Mesenchymal stem cell (in vitro differentiated cells and primary cell): ENCODE data around the gene SAP25.

Experiments used
- DNase-seq: peaks from one replicate; pipeline ENCODE4 v3.0.0-alpha.2; 2013
- H2AFZ ChIP-seq: one replicate; pipeline ENCODE4 v1.6.1; 2013; ENCODE audit warnings: low read depth, mild to moderate bottlenecking, control low read depth, inconsistent platforms, low read length, moderate library complexity
- H2AK5ac ChIP-seq: 2 replicates; pipeline ENCODE4 v1.6.1; 2013; ENCODE audit warnings: low read length, moderate library complexity, mild to moderate bottlenecking, inconsistent platforms; ENCODE audit not compliant: severe bottlenecking
- H2BK120ac ChIP-seq: one replicate; pipeline ENCODE4 v1.6.1; 2013; ENCODE audit warnings: low read depth, mild to moderate bottlenecking, inconsistent platforms, low read length, moderate library complexity
- H2BK12ac ChIP-seq, 2 experiments: one replicate each; pipeline ENCODE4 v1.6.1; 2013; ENCODE audit warnings: inconsistent platforms in 2 of 2, low read length in 2 of 2, mild to moderate bottlenecking in 2 of 2, moderate library complexity in 2 of 2, control low read depth in 1 of 2
- H2BK15ac ChIP-seq: one replicate; pipeline ENCODE4 v1.6.1; 2013; ENCODE audit warnings: mild to moderate bottlenecking, low read depth, inconsistent platforms; ENCODE audit not compliant: poor library complexity, severe bottlenecking
- H2BK5ac ChIP-seq: 2 replicates; pipeline ENCODE4 v1.6.1; 2013; ENCODE audit warnings: low read depth, mild to moderate bottlenecking, low read length, control low read depth, inconsistent platforms; ENCODE audit not compliant: poor library complexity, severe bottlenecking
- H3K14ac ChIP-seq, 2 experiments: one replicate each; pipeline ENCODE4 v1.6.1; 2013; ENCODE audit warnings: inconsistent platforms in 2 of 2, low read length in 2 of 2, control low read depth in 1 of 2, mild to moderate bottlenecking in 1 of 2, moderate library complexity in 1 of 2
- H3K18ac ChIP-seq, 2 experiments: one replicate each; pipeline ENCODE4 v1.6.1; 2013; ENCODE audit warnings: inconsistent platforms in 2 of 2, low read length in 2 of 2, control low read depth in 1 of 2, low read depth in 1 of 2, mild to moderate bottlenecking in 1 of 2
- H3K23ac ChIP-seq, 2 experiments: one replicate each; pipeline ENCODE4 v1.6.1; 2013; ENCODE audit warnings: inconsistent platforms in 2 of 2, low read length in 2 of 2, mild to moderate bottlenecking in 2 of 2, moderate library complexity in 2 of 2, control low read depth in 1 of 2
- H3K27ac ChIP-seq: 2 replicates; pipeline ENCODE4 v1.5.1; 2013; ENCODE audit warnings: mild to moderate bottlenecking, moderate library complexity, low read length, control low read depth, inconsistent platforms; ENCODE audit not compliant: poor library complexity, severe bottlenecking
- H3K27me3 ChIP-seq, 2 experiments: 2 replicates each; pipeline versions ENCODE4 v1.6.1 to v1.7.0; 2013; ENCODE audit warnings: low read length in 2 of 2, mild to moderate bottlenecking in 2 of 2, moderate library complexity in 2 of 2, control low read depth in 1 of 2, inconsistent platforms in 1 of 2; ENCODE audit not compliant: control insufficient read depth in 1 of 2, insufficient read depth in 1 of 2
- H3K36me3 ChIP-seq, 2 experiments: 2 replicates each; pipeline versions ENCODE4 v1.6.1 to v1.7.0; 2013; ENCODE audit warnings: low read length in 2 of 2, control low read depth in 1 of 2, inconsistent platforms in 1 of 2, low read depth in 1 of 2, mild to moderate bottlenecking in 1 of 2; ENCODE audit not compliant: insufficient read depth in 2 of 2, control insufficient read depth in 1 of 2
- H3K4ac ChIP-seq, 2 experiments: one replicate each; pipeline ENCODE4 v1.6.1; 2013; ENCODE audit warnings: inconsistent platforms in 2 of 2, low read length in 2 of 2, mild to moderate bottlenecking in 2 of 2, moderate library complexity in 2 of 2, control low read depth in 1 of 2, low read depth in 1 of 2
- H3K4me1 ChIP-seq: 2 replicates; pipeline ENCODE4 v1.6.1; 2013; ENCODE audit warnings: low read depth, low read length, control low read depth; ENCODE audit not compliant: control insufficient read depth, insufficient read depth
- H3K4me2 ChIP-seq: 2 replicates; pipeline ENCODE4 v1.6.1; 2013; ENCODE audit warnings: low read length, mild to moderate bottlenecking, inconsistent platforms; ENCODE audit not compliant: poor library complexity, severe bottlenecking
- H3K4me3 ChIP-seq, 2 experiments: 2 replicates each; pipeline versions ENCODE4 v1.5.1 to v1.7.0; 2013; ENCODE audit warnings: low read length in 2 of 2, mild to moderate bottlenecking in 2 of 2, control low read depth in 1 of 2, low read depth in 1 of 2; ENCODE audit not compliant: insufficient read depth in 1 of 2
- H3K79me1 ChIP-seq: replicated peaks from 2 replicates; pipeline ENCODE4 v1.6.1; 2013; ENCODE audit warnings: mild to moderate bottlenecking, control low read depth, low read length, inconsistent platforms; ENCODE audit not compliant: poor library complexity, severe bottlenecking
- H3K9ac ChIP-seq: 2 replicates; pipeline ENCODE4 v1.7.0; 2013; ENCODE audit warnings: mild to moderate bottlenecking, low read length, moderate library complexity
- H3K9me3 ChIP-seq: 2 replicates; pipeline ENCODE4 v1.7.0; 2013; ENCODE audit warnings: mild to moderate bottlenecking, low read length; ENCODE audit not compliant: control insufficient read depth
- H4K8ac ChIP-seq: one replicate; pipeline ENCODE4 v1.6.1; 2013; ENCODE audit warnings: inconsistent platforms, mild to moderate bottlenecking, low read length, moderate library complexity
- H4K91ac ChIP-seq: one replicate; pipeline ENCODE4 v1.6.1; 2013; ENCODE audit warnings: mild to moderate bottlenecking, low read length, inconsistent platforms
- WGBS: methylation state at CpG from one replicate; pipeline ENCODE4 v1.1.7; 2013; ENCODE audit warnings: mixed read lengths; 5-methylcytosine and 5-hydroxymethylcytosine counted together

The SAP25 gene

DNA sequence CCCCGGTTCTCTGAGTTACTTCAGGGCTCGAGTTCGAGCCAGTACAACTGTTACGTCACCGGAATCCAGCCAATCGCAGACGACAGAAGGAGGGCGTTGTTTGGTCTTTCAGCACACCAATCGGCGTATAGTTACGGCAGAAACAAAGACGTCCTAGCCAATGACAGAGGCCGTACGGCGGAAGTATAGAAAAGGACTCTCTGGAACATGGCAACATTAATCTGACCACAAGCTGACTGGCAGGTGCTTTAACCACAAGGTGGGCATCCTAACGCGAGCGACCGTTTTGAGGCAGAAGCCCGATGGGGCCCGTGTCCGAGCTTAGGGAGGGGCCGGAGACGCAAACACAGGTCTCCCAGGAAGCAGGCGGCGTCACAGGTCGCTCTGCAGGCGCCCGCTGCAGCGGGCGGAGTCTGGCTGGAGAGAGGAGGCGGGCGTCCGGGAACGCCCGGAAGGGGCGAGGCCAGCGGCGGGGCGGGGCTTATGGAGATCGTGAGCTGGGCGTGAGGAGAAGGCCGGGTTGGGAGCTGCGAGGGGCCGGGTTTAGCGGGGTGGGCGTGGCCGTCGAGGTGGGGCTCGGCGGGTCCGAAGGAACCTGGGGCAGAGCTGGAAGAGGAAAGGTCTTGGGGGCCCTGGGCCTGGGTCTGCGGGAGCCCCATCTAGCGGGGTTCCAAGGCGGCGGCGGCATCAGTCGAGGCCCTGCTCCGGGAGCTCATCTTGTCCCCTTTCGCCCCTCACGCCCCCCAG lies 38.5 kb upstream of the SAP25 start, which contains the start of gene MOSPD3:
Gene MOSPD3, plus strand, starts transcription at position 558 of the 747 bp plus-strand sequence. CDS start 252 bp downstream, outside the sequence.
- H2AK5ac ChIP-seq = no peak within 1 kb of the TSS
- H3K27me3 ChIP-seq = no peaks in the 10 kb centered on the region
- H3K4me3 ChIP-seq = peak within 1 kb of the TSS; percentile 72 to 84
- peak within 1 kb of the TSS; percentile 90 for H3K9ac ChIP-seq
- DNase-seq = peak; percentile 100
- no peak within 1 kb of the TSS for H3K23ac ChIP-seq
- peak within 1 kb of the TSS; percentile 87 for H4K91ac ChIP-seq
- H4K8ac ChIP-seq = peak within 1 kb of the TSS; percentile 90
- peaks cover 15% of the 10 kb centered on the region for H3K4me1 ChIP-seq
- peak within 1 kb of the TSS; percentile 66 for H2AFZ ChIP-seq
- peak within 1 kb of the TSS; percentile 82 for H3K27ac ChIP-seq
- H3K4ac ChIP-seq = peak within 1 kb of the TSS in 1 of 2 experiments; percentile 40
- H2BK15ac ChIP-seq = peak within 1 kb of the TSS; percentile 77
- H3K18ac ChIP-seq = peak within 1 kb of the TSS; percentile 81 to 97
- peaks cover 15% of the 10 kb centered on the region for H3K79me1 ChIP-seq
- peak within 1 kb of the TSS; percentile 64 for H2BK120ac ChIP-seq
- H3K14ac ChIP-seq = peak within 1 kb of the TSS in 1 of 2 experiments; percentile 61
- H2BK12ac ChIP-seq = peak within 1 kb of the TSS; percentile 40 to 67
- no peaks in the 10 kb centered on the region for H3K9me3 ChIP-seq
- H2BK5ac ChIP-seq = peak within 1 kb of the TSS; percentile 71
- peaks cover 9 to 18% of the 10 kb centered on the region in 2 experiments for H3K36me3 ChIP-seq
- WGBS = under 1% methylated on average over 44 of the region's 61 CpGs
- H3K4me2 ChIP-seq = peak within 1 kb of the TSS; percentile 93

DNA sequence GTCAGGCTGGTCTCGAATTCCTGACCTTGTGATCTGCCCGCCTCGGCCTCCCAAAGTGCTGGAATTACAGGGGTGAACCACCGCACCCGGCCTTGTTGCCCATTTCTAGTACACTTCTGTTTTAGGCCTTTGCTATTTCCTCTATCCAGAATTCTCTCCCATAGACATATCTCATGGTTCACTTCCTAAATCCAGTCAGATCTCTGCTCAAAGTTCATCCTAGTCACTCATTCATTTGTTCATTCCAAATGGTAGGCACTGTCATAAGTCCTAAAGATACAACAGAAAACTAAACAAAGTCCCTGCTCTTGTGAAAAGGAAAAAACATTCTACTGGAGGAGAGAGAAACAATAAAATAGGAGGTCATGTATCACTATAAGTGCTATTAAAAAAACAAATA lies 36.3 kb upstream of the SAP25 start:
- no peak overlapping the region for H3K9ac ChIP-seq
- no peaks in the 10 kb centered on the region for H3K27me3 ChIP-seq
- no peak overlapping the region for H3K14ac ChIP-seq
- H2BK120ac ChIP-seq = no peak overlapping the region
- H3K4me1 ChIP-seq = peaks cover 23% of the 10 kb centered on the region
- H2BK15ac ChIP-seq = no peak overlapping the region
- no peak overlapping the region for H4K8ac ChIP-seq
- no peak overlapping the region for H4K91ac ChIP-seq
- no peak overlapping the region for H2AFZ ChIP-seq
- no peak overlapping the region for H2AK5ac ChIP-seq
- 95% methylated on average over 5 of the region's 5 CpGs for WGBS
- no peak overlapping the region for H3K18ac ChIP-seq
- DNase-seq = no peak
- H3K4ac ChIP-seq = no peak overlapping the region
- no peak overlapping the region for H3K4me2 ChIP-seq
- peaks cover 4 to 37% of the 10 kb centered on the region in 2 experiments for H3K36me3 ChIP-seq
- peaks cover 15% of the 10 kb centered on the region for H3K79me1 ChIP-seq
- no peak overlapping the region for H3K23ac ChIP-seq
- no peaks in the 10 kb centered on the region for H3K9me3 ChIP-seq
- H3K4me3 ChIP-seq = no peak overlapping the region
- no peak overlapping the region for H2BK12ac ChIP-seq
- H2BK5ac ChIP-seq = no peak overlapping the region
- no peak overlapping the region for H3K27ac ChIP-seq

DNA sequence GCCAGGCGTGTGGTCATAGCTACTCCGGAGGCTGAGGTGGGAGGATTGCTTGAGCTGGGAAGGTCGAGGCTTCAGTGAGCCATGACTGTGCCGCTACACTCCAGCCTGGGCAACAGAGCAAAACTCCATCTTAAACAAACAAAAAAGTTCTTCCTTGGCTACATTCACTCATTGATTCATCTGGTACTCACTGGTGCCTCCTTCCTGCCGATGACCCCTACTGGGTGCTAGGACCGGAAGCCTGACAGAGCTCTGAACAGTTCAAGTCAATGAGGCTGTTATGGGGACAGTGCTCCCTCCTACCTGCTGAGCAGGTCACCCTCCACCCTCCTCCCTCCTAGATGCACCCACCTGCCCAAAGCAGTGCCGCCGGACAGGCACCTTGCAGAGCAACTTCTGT lies 33.4 kb upstream of the SAP25 start:
- H2BK12ac ChIP-seq = no peak overlapping the region
- H3K4me2 ChIP-seq = no peak overlapping the region
- no peak overlapping the region for H2AK5ac ChIP-seq
- no peaks in the 10 kb centered on the region for H3K27me3 ChIP-seq
- no peak overlapping the region for H3K27ac ChIP-seq
- H3K4me1 ChIP-seq = peaks cover 32% of the 10 kb centered on the region
- H2AFZ ChIP-seq = no peak overlapping the region
- no peak overlapping the region for H3K18ac ChIP-seq
- no peak overlapping the region for H3K4ac ChIP-seq
- WGBS = 92% methylated on average over 8 of the region's 8 CpGs
- H2BK120ac ChIP-seq = no peak overlapping the region
- H3K4me3 ChIP-seq = no peak overlapping the region
- H3K14ac ChIP-seq = no peak overlapping the region
- H2BK15ac ChIP-seq = no peak overlapping the region
- no peaks in the 10 kb centered on the region for H3K79me1 ChIP-seq
- no peaks in the 10 kb centered on the region for H3K9me3 ChIP-seq
- peak overlapping the region; percentile 58 for H4K8ac ChIP-seq
- peaks cover 0 to 35% of the 10 kb centered on the region in 2 experiments for H3K36me3 ChIP-seq
- H3K9ac ChIP-seq = peak overlapping the region; percentile 22
- no peak overlapping the region for H2BK5ac ChIP-seq
- H4K91ac ChIP-seq = peak overlapping the region; percentile 20
- no peak for DNase-seq
- H3K23ac ChIP-seq = no peak overlapping the region

DNA sequence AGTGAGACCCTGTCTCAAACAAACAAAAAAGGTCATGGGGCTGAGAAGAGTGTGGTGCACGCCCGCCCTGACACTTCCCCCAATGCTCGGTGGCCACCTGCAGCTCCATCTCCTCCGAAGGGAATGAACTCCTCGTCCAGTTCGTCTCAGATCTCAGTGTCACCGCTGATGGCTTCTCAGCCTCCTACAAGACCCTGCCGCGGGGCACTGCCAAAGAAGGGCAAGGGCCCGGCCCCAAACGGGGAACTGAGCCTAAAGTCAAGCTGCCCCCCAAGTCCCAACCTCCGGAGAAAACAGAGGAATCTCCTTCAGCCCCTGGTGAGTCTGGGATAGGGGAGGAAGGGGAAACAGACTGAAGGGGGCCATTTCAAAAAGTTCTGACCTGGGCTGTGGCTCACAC lies 32.6 kb upstream of the SAP25 start:
- no peak overlapping the region for H2BK15ac ChIP-seq
- no peak overlapping the region for H3K18ac ChIP-seq
- no peak overlapping the region for H3K4me2 ChIP-seq
- H3K4me1 ChIP-seq = peaks cover 37% of the 10 kb centered on the region
- H4K91ac ChIP-seq = no peak overlapping the region
- H3K79me1 ChIP-seq = no peaks in the 10 kb centered on the region
- DNase-seq = no peak
- H3K36me3 ChIP-seq = peaks cover 0 to 35% of the 10 kb centered on the region in 2 experiments
- no peak overlapping the region for H3K4me3 ChIP-seq
- no peaks in the 10 kb centered on the region for H3K27me3 ChIP-seq
- no peak overlapping the region for H4K8ac ChIP-seq
- no peak overlapping the region for H2BK12ac ChIP-seq
- 93% methylated on average over 12 of the region's 12 CpGs for WGBS
- no peak overlapping the region for H2BK5ac ChIP-seq
- no peak overlapping the region for H3K14ac ChIP-seq
- H3K4ac ChIP-seq = no peak overlapping the region
- no peak overlapping the region for H3K27ac ChIP-seq
- H2AFZ ChIP-seq = no peak overlapping the region
- no peak overlapping the region for H2AK5ac ChIP-seq
- H3K23ac ChIP-seq = no peak overlapping the region
- H2BK120ac ChIP-seq = no peak overlapping the region
- no peak overlapping the region for H3K9ac ChIP-seq
- H3K9me3 ChIP-seq = no peaks in the 10 kb centered on the region
